K562 (cell line): ENCODE data around the gene SIRT2. TPM values are rescaled to one million over a fixed set of nuclear protein-coding genes. Genes with fewer than 3 reads are reported as not detected.

Experiments used
- ARNT ChIP-seq, 2 experiments: fragments of 450-650 bp; IDR thresholded peaks; 2 replicates each; pipeline ENCODE4 v1.6.1; 2016; ENCODE audit warnings: mild to moderate bottlenecking in 1 of 2
- CREM ChIP-seq: IDR thresholded peaks from 2 replicates; pipeline ENCODE4 v1.6.1; 2014; ENCODE audit warnings: antibody characterized with exemption, low read depth
- CTBP1 ChIP-seq: fragments of 450-650 bp; IDR thresholded peaks from 2 replicates; pipeline ENCODE4 v1.6.1; 2016; ENCODE audit warnings: borderline replicate concordance
- FOXP1 ChIP-seq: sonication (generic); formaldehyde crosslinking; IDR thresholded peaks from 2 replicates; pipeline ENCODE4 v1.8.0; 2022; ENCODE audit warnings: mild to moderate bottlenecking, missing genetic modification reagents
- GABPB2 ChIP-seq: fragments of 250-450 bp; sonication (Bioruptor Pico); conservative IDR thresholded peaks from 2 replicates; pipeline ENCODE4 v1.5.1; 2021; ENCODE audit warnings: mild to moderate bottlenecking
- GTF2A2 ChIP-seq: IDR thresholded peaks from 2 replicates; pipeline ENCODE4 v1.6.1; 2016; ENCODE audit warnings: mild to moderate bottlenecking, missing genetic modification characterization, missing compliant biosample characterization
- HDGF ChIP-seq: fragments of 450-650 bp; IDR thresholded peaks from 2 replicates; pipeline ENCODE4 v1.6.1; 2016
- MYC ChIP-seq, 2 experiments: fragments of 250-450 bp in 1 of 2; sonication (Bioruptor Pico) in 1 of 2; IDR thresholded peaks; 2 replicates each; pipeline versions ENCODE4 v1.5.1 to v1.6.1; 2012 to 2021; ENCODE audit warnings: low read depth in 2 of 2, borderline replicate concordance in 1 of 2, improper control_type of control experiment in 1 of 2, low read length in 1 of 2, mild to moderate bottlenecking in 1 of 2, moderate library complexity in 1 of 2
- POLR2AphosphoS2 ChIP-seq: IDR thresholded peaks from 2 replicates; pipeline ENCODE4 v1.6.1; 2012; ENCODE audit warnings: low read length, improper control_type of control experiment
- PTRF ChIP-seq: fragments of 450-650 bp; IDR thresholded peaks from 2 replicates; pipeline ENCODE4 v1.6.1; 2016; ENCODE audit warnings: mild to moderate bottlenecking, missing genetic modification characterization, missing compliant biosample characterization
- PURB ChIP-seq: sonication (generic); formaldehyde crosslinking; IDR thresholded peaks from 2 replicates; pipeline ENCODE4 v1.9.0; 2021; ENCODE audit warnings: low read depth, mild to moderate bottlenecking, missing genetic modification reagents
- RBBP5 ChIP-seq: fragments of 200-600 bp; sonication (generic); IDR thresholded peaks from 2 replicates; pipeline ENCODE4 v1.6.1; 2012; ENCODE audit warnings: borderline replicate concordance, mild to moderate bottlenecking, low read length, control low read depth, inconsistent platforms; ENCODE audit not compliant: insufficient read depth, poor library complexity, severe bottlenecking
- SLC30A9 ChIP-seq: fragments of 250-450 bp; sonication (Bioruptor Pico); IDR thresholded peaks from 2 replicates; pipeline ENCODE4 v1.8.0; 2022; ENCODE audit warnings: mild to moderate bottlenecking, moderate library complexity
- TGIF2 ChIP-seq: sonication (generic); formaldehyde crosslinking; IDR thresholded peaks from 2 replicates; pipeline ENCODE4 v1.8.1; 2022; ENCODE audit warnings: mild to moderate bottlenecking, missing genetic modification reagents, moderate library complexity
- polyA plus RNA-seq, 8 experiments: library from polyadenylated mRNA; depleted of rRNA in 4 of 8; stranded (reverse) in 5 of 8; unstranded in 3 of 8; fragments of >200 nt; fragmentation: Nextera tagmentation in 2 of 8; fragmentation: Illumina TruSeq in 1 of 8; extraction: Ambion mirVana in 2 of 8; extraction: Trizol in 1 of 8; gene quantifications; 2 replicates each; pipeline versions ENCODE4 v1.2.1 to v1.2.3, GENCODE V29; 2011 to 2014; ENCODE audit warnings: inconsistent platforms in 1 of 8, missing spikeins in 1 of 8
- total RNA-seq, 7 experiments: library from RNA; depleted of rRNA in 6 of 7; stranded (reverse); fragments of >200 nt in 6 of 7; fragmentation: Illumina TruSeq in 2 of 7; extraction: Trizol in 2 of 7; gene quantifications; 2 replicates each; pipeline versions ENCODE4 v1.2.1 to v1.2.3, GENCODE V29; 2011 to 2021; ENCODE audit warnings: low replicate concordance in 1 of 7
- TF ChIP-seq, protein P1 (sequence below): fragments of 250-450 bp; sonication (Bioruptor Pico); IDR thresholded peaks from 2 replicates; pipeline ENCODE4 v1.8.0; 2021; ENCODE audit warnings: borderline replicate concordance, mild to moderate bottlenecking, moderate library complexity; ENCODE audit not compliant: poor library complexity, severe bottlenecking
- TF ChIP-seq, protein P2 (sequence below): fragments of 450-650 bp; IDR thresholded peaks from 2 replicates; pipeline ENCODE4 v1.6.1; 2018; ENCODE audit warnings: mild to moderate bottlenecking, low read depth; ENCODE audit not compliant: partially characterized antibody
- TF ChIP-seq, protein P3 (sequence below): fragments of 450-650 bp; IDR thresholded peaks from 2 replicates; pipeline ENCODE4 v1.6.1; 2016; ENCODE audit warnings: mild to moderate bottlenecking
- TF ChIP-seq, protein P4 (sequence below), 2 experiments: fragments of 450-650 bp in 1 of 2; sonication (generic) in 1 of 2; formaldehyde crosslinking; conservative IDR thresholded peaks; 2 replicates each; pipeline versions ENCODE4 v1.4.0 to v1.8.1; 2020 to 2022; ENCODE audit warnings: mild to moderate bottlenecking in 1 of 2, missing genetic modification reagents in 1 of 2
- TF ChIP-seq, protein P5 (sequence below): fragments of 250-450 bp; sonication (Bioruptor Pico); IDR thresholded peaks from 2 replicates; pipeline ENCODE4 v1.9.0; 2021; ENCODE audit warnings: mild to moderate bottlenecking
- TF ChIP-seq, protein P6 (sequence below): IDR thresholded peaks from 3 replicates; pipeline ENCODE4 v1.6.1; 2011; ENCODE audit warnings: borderline replicate concordance, mild to moderate bottlenecking; ENCODE audit not compliant: insufficient read length, insufficient read depth

The SIRT2 gene
- total and polyA plus RNA-seq, 9 of the 15 experiments (the other 6 are each of a cell fraction or from before 2014, with no cell fraction given): 2.3 to 35.2 (median 22.9) TPM

DNA sequence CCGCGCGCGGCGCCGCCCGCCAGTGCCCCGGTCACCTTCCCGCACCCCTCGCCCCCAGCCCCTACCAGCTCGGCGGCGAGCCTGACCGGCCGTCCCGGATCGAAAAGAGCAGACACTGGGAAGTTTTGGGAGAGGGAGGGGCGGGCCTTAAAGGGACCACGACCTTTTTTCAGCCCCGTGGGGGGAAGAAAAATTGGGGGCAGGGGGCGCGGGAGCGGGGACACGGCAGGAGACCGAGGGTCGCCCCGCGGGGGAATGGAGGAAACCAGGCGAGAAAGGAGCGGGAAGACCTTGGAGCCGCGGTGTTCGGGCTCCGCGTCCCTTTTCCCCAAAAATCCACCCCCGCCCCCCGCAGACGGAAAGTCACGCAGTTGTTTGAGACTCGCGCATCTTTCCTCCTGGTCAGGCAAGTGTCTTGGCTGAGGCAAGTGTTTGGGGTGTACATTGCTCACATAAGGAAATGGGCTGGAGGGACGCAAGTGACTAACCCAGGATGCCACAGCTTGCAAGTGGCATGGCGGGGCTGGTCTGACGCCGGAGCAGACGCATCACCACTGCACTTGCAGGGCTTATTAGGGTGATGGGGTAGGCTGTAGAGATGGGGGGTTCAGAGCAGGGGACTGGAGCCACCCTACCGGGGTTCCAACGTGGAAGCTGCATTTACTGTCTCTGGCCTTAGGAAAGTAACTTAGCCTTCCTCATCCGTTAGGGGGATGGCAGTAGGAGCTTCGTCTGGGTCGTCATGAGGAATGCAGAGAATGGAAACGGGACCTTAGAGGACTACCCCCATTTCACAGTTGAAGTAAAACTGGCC lies 47.0 kb downstream of the SIRT2 start (continued):
- TF ChIP-seq, protein P1, sequence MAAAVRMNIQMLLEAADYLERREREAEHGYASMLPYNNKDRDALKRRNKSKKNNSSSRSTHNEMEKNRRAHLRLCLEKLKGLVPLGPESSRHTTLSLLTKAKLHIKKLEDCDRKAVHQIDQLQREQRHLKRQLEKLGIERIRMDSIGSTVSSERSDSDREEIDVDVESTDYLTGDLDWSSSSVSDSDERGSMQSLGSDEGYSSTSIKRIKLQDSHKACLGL (CRISPR knock-in tag): no peak
- TF ChIP-seq GTF2A2 (no peak), PURB (no peak), TGIF2 (CRISPR knock-in tag) (no peak), CREM (no peak), SLC30A9 (no peak), POLR2AphosphoS2 (no peak), ARNT (IDR thresholded peaks at IDR 0.05) (no peak), MYC (IDR thresholded peaks at IDR 0.05; ENCODE audit: low read depth, low read length) (no peak), MYC (CRISPR knock-in tag; IDR thresholded peaks at IDR 0.05; ENCODE audit: borderline replicate concordance, low read depth) (no peak), CTBP1 (peak; percentile 51; the same call in 1 of the 2 replicates), RBBP5 (peak; percentile 37), HDGF (peak; percentile 78; the same call in 1 of the 2 replicates), GABPB2 (CRISPR knock-in tag) (no peak), PTRF (tag) (no peak), FOXP1 (CRISPR knock-in tag) (no peak)
- TF ChIP-seq, protein P2, sequence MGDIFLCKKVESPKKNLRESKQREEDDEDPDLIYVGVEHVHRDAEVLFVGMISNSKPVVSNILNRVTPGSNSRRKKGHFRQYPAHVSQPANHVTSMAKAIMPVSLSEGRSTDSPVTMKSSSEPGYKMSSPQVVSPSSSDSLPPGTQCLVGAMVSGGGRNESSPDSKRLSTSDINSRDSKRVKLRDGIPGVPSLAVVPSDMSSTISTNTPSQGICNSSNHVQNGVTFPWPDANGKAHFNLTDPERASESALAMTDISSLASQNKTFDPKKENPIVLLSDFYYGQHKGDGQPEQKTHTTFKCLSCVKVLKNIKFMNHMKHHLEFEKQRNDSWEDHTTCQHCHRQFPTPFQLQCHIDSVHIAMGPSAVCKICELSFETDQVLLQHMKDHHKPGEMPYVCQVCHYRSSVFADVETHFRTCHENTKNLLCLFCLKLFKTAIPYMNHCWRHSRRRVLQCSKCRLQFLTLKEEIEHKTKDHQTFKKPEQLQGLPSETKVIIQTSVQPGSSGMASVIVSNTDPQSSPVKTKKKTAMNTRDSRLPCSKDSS: peak; percentile 15
- TF ChIP-seq, protein P3, sequence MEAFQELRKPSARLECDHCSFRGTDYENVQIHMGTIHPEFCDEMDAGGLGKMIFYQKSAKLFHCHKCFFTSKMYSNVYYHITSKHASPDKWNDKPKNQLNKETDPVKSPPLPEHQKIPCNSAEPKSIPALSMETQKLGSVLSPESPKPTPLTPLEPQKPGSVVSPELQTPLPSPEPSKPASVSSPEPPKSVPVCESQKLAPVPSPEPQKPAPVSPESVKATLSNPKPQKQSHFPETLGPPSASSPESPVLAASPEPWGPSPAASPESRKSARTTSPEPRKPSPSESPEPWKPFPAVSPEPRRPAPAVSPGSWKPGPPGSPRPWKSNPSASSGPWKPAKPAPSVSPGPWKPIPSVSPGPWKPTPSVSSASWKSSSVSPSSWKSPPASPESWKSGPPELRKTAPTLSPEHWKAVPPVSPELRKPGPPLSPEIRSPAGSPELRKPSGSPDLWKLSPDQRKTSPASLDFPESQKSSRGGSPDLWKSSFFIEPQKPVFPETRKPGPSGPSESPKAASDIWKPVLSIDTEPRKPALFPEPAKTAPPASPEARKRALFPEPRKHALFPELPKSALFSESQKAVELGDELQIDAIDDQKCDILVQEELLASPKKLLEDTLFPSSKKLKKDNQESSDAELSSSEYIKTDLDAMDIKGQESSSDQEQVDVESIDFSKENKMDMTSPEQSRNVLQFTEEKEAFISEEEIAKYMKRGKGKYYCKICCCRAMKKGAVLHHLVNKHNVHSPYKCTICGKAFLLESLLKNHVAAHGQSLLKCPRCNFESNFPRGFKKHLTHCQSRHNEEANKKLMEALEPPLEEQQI: no peak
- TF ChIP-seq, protein P4, sequence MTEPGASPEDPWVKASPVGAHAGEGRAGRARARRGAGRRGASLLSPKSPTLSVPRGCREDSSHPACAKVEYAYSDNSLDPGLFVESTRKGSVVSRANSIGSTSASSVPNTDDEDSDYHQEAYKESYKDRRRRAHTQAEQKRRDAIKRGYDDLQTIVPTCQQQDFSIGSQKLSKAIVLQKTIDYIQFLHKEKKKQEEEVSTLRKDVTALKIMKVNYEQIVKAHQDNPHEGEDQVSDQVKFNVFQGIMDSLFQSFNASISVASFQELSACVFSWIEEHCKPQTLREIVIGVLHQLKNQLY (CRISPR knock-in tag; conservative IDR thresholded peaks at IDR 0.05): no peak
- TF ChIP-seq, protein P5, sequence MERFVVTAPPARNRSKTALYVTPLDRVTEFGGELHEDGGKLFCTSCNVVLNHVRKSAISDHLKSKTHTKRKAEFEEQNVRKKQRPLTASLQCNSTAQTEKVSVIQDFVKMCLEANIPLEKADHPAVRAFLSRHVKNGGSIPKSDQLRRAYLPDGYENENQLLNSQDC (CRISPR knock-in tag): no peak
- TF ChIP-seq, protein P6, sequence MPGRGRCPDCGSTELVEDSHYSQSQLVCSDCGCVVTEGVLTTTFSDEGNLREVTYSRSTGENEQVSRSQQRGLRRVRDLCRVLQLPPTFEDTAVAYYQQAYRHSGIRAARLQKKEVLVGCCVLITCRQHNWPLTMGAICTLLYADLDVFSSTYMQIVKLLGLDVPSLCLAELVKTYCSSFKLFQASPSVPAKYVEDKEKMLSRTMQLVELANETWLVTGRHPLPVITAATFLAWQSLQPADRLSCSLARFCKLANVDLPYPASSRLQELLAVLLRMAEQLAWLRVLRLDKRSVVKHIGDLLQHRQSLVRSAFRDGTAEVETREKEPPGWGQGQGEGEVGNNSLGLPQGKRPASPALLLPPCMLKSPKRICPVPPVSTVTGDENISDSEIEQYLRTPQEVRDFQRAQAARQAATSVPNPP: no peak
